Dermis microvascular lymphatic vessel endothelial cell (primary cell): ENCODE results near the gene C4orf33. TPM values are rescaled to one million over a fixed set of nuclear protein-coding genes. Genes with fewer than 3 reads are reported as not detected.
"Not testable (repeated sequence)": the region's sequence is repeated elsewhere in the genome, so short reads cannot be mapped to it uniquely, and the experiment has no call there.

Source experiments
- DNase-seq, 2 donors: peaks; one replicate each; pipeline versions ENCODE4 v3.0.0 to v3.0.0-alpha.2; 2010; ENCODE audit warnings: low read depth in 2 of 2
- total RNA-seq: library from RNA; depleted of rRNA; stranded (reverse); fragments of >200 nt; gene quantifications from 2 replicates; pipeline ENCODE4 v1.2.1, GENCODE V29; 2014

C4orf33 gene
- total RNA-seq, 1 donor from 2014 or later: 3.6 TPM

GRCh38 chr4:129126614-129127013 is 30.7 kb downstream of the C4orf33 start:
- not testable (repeated sequence) for DNase-seq

- DNase-seq: no peak
Measured at GRCh38 chr4:129129143-129129542, 33.2 kb downstream of the C4orf33 start.

- DNase-seq: no peak
Measured at GRCh38 chr4:129131343-129131742, 35.4 kb downstream of the C4orf33 start.

GRCh38 chr4:129136433-129136832 is 40.5 kb downstream of the C4orf33 start:
- DNase-seq: no peak

- DNase-seq: no peak
Measured at GRCh38 chr4:129138810-129139496, 43.0 kb downstream of the C4orf33 start.

GRCh38 chr4:129140521-129140920 is 44.6 kb downstream of the C4orf33 start:
- DNase-seq: peak in 1 of 2 donors; percentile 21

- DNase-seq: no peak
Measured at GRCh38 chr4:129143359-129143758, 47.4 kb downstream of the C4orf33 start.

- DNase-seq: peak; percentile 91 to 94
Measured at GRCh38 chr4:129144755-129145206, 48.8 kb downstream of the C4orf33 start.

- peak; percentile 58 to 80 for DNase-seq
Measured at GRCh38 chr4:129145222-129145730, 49.3 kb downstream of the C4orf33 start.

- DNase-seq: no peak
Measured at GRCh38 chr4:129146639-129147038, 50.7 kb downstream of the C4orf33 start.

GRCh38 chr4:129148892-129149291 is 52.9 kb downstream of the C4orf33 start:
- no peak for DNase-seq

GRCh38 chr4:129149906-129150305 is 54.0 kb downstream of the C4orf33 start:
- no peak for DNase-seq

- no peak for DNase-seq
Measured at GRCh38 chr4:129152350-129152749, 56.4 kb downstream of the C4orf33 start.

- no peak for DNase-seq
Measured at GRCh38 chr4:129153700-129154099, 57.7 kb downstream of the C4orf33 start.

GRCh38 chr4:129162450-129162849 is 66.5 kb downstream of the C4orf33 start:
- no peak for DNase-seq

GRCh38 chr4:129163427-129163826 is 67.5 kb downstream of the C4orf33 start:
- DNase-seq: no peak

- no peak for DNase-seq
Measured at GRCh38 chr4:129164243-129164642, 68.3 kb downstream of the C4orf33 start.

Other genes starting within 250 kb of the C4orf33 start
- gene SCLT1, start 2.6 kb upstream of the C4orf33 start, total RNA-seq: 7.2 and 8.0 TPM in 2 replicates